Measurements from ENCODE around the gene CIDEA.

- TF ChIP-seq CTCF (IDR thresholded peaks at IDR 0.05) (no peak), ZFX (IDR thresholded peaks at IDR 0.05; ENCODE audit: borderline replicate concordance) (no peak)
These were observed 24.9 kb downstream of the CIDEA start for GRCh38 chr18:12278741-12279682.
